ENCODE data around the gene HDGFL2. TPM values are rescaled to one million over a fixed set of nuclear protein-coding genes. Genes with fewer than 3 reads are reported as not detected.

The HDGFL2 gene
- total and polyA plus RNA-seq, 2 of the 8 experiments (the other 6 are each of a cell fraction or from before 2014, with no cell fraction given): 31.1 to 106 TPM

DNA sequence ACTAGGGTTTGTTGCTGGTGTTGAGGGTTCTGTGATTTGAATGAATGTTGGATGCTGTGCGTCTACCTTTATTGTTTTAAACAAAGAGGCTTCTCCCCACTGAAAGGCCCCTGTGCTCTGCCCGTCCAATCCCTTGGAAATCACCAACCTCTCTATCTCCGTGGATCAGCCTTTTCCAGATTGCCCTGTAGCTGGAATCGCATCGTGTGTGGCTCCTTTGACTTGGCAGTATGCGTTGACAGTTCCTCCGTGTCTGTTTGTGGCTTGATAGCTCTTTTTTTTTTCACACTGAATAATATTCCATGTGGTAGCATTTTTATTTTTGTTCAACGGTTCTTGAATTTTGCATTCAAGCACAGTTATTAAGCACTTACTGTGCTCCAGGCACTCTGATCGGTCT is 37.7 kb upstream of the HDGFL2 start:
- Histone ChIP-seq H3K79me1 (ENCODE audit: low read depth, low read length) (peaks cover 12% of the 10 kb centered on the region), H3K56ac (replicated peaks; ENCODE audit: insufficient read length, low read depth, low read length) (no peak overlapping the region), H3K4me1 (replicated peaks in 1 of 4; ENCODE audit: control insufficient read depth in 3 of 4, insufficient read depth in 4 of 4, low read length in 3 of 4) (no peaks in the 10 kb centered on the region), H3K4ac (replicated peaks; ENCODE audit: insufficient read length, low read depth, low read length) (no peak overlapping the region), H3K36me3 (ENCODE audit: control insufficient read depth in 2 of 4, insufficient read depth in 4 of 4, low read length in 3 of 4) (peaks cover 61 to 86% (median 78%) of the 10 kb centered on the region in 4 experiments), H3K4me3 (ENCODE audit: extremely low read depth in 1 of 4, insufficient read depth in 2 of 4, low read depth in 3 of 4, low read length in 4 of 4) (no peak overlapping the region), H4K91ac (replicated peaks; ENCODE audit: insufficient read length, low read length) (no peak overlapping the region), H4K20me1 (replicated peaks in 1 of 2; ENCODE audit: control insufficient read depth in 1 of 2, insufficient read depth in 2 of 2, low read length in 2 of 2) (peaks cover 15 to 37% of the 10 kb centered on the region in 2 experiments), H3K23ac (ENCODE audit: insufficient read length) (no peak overlapping the region), H3K79me2 (ENCODE audit: control insufficient read depth in 1 of 2, insufficient read depth in 2 of 2, low read length in 2 of 2) (peaks cover 0 to 12% of the 10 kb centered on the region in 2 experiments; a peak in 1 of 4 replicates), H3K27ac (ENCODE audit: low read depth, low read length) (no peak overlapping the region), H3K4me2 (ENCODE audit: insufficient read depth in 1 of 2, low read depth in 2 of 2, low read length in 2 of 2) (no peak overlapping the region), H2BK5ac (ENCODE audit: low read depth, low read length) (no peak overlapping the region), H2BK15ac (ENCODE audit: low read length) (no peak overlapping the region), H3K27me3 (replicated peaks in 1 of 4; ENCODE audit: control insufficient read depth in 3 of 4, extremely low read depth in 1 of 4, insufficient read depth in 3 of 4, low read length in 3 of 4) (no peaks in the 10 kb centered on the region), H4K8ac (ENCODE audit: extremely low read depth, insufficient read depth, low read length) (no peak overlapping the region), H3K23me2 (ENCODE audit: low read depth, low read length) (no peaks in the 10 kb centered on the region), H3K18ac (ENCODE audit: extremely low read depth, low read length) (no peak overlapping the region), H2AFZ (ENCODE audit: low read length) (no peak overlapping the region), H4K5ac (ENCODE audit: insufficient read length, low read depth, low read length) (no peak overlapping the region), H3K9me3 (ENCODE audit: insufficient read depth in 2 of 2, low read depth in 1 of 2, low read length in 1 of 2) (no peaks in the 10 kb centered on the region), H2BK120ac (replicated peaks; ENCODE audit: low read depth, low read length) (no peak overlapping the region), H2AK5ac (ENCODE audit: low read depth, low read length) (no peak overlapping the region), H3K9ac (replicated peaks in 1 of 4; ENCODE audit: extremely low read depth in 1 of 4, low read depth in 3 of 4, low read length in 3 of 4) (no peak overlapping the region), H2BK12ac (ENCODE audit: low read depth, low read length) (no peak overlapping the region), H3K14ac (ENCODE audit: insufficient read length) (no peak overlapping the region), H2BK20ac (ENCODE audit: low read length) (no peak overlapping the region)
- TF ChIP-seq BRCA1 (IDR thresholded peaks at IDR 0.05; ENCODE audit: low read depth, low read length) (no peak), TEAD4 (IDR thresholded peaks at IDR 0.05; ENCODE audit: low read depth, low read length) (no peak)
- FAIRE-seq (no peak), DNase-seq (ENCODE audit: low read depth in 1 of 2, low spot score in 2 of 2) (no peak)
- whole genome bisulfite sequencing, 2 experiments (ENCODE audit: extremely low coverage in 1 of 2, insufficient coverage in 1 of 2, insufficient read length in 1 of 2, insufficient replicate concordance in 2 of 2, low coverage in 1 of 2, low lambda C conversion rate in 2 of 2, missing lambda C conversion rate in 1 of 2): 94% methylated on average over 9 of the region's 9 CpGs; no CpG with 5 or more reads in 1 of the 2 experiments
- ChIA-PET CTCF (ENCODE audit: partially characterized antibody) (interaction anchor here (0.6 to 2.2 kb wide), 2 partner anchors 10 to 16 kb away, joined by 3 to 6 read pairs; no protein-coding TSS in a partner anchor), POLR2A (ENCODE audit: partially characterized antibody) (interaction anchor here (0.7 to 58.1 kb wide), 4 partner anchors 3 to 53 kb away, joined by 3 to 1590 read pairs (median 796); partner anchors contain the start of genes CHAF1A, SH3GL1 and UBXN6)
